T-cell (primary cell): ENCODE data around the gene INPP5A. TPM values are rescaled to one million over a fixed set of nuclear protein-coding genes. Genes with fewer than 3 reads are reported as not detected.

ENCODE experiments used
- ATAC-seq, 4 experiments: fragments of 200-7000 bp in 3 of 4; fragments of 150-1000 bp in 1 of 4; cut with Tn5 transposase; replicated peaks in 1 of 4; 1 replicate in 3 of 4; 2 replicates in 1 of 4; pipeline ENCODE4 v1.10.0; 2021; ENCODE audit warnings: moderate library complexity in 3 of 4, mild to moderate bottlenecking in 2 of 4, moderate number of reproducible peaks in 1 of 4
- CTCF ChIA-PET, 2 donors: fragments of 300-600 bp; sonication (Branson Sonifier 250); formaldehyde crosslinking; loops; one replicate each; lab custom pipeline; 2022; ENCODE audit warnings: antibody characterized with exemption in 2 of 2; lab: Charles Lee
- POLR2A ChIA-PET, 2 donors: fragments of 300-600 bp; sonication (Branson Sonifier 250); formaldehyde crosslinking; loops; one replicate each; lab custom pipeline; 2022; ENCODE audit warnings: antibody characterized with exemption in 2 of 2; lab: Charles Lee
- DNase-seq, 35 experiments: peaks; one replicate each; pipeline versions ENCODE4 v3.0.0 to v3.0.0-alpha.2; 2013 to 2023
- H3K27ac ChIP-seq: one replicate; pipeline ENCODE4 v1.5.1; 2013; ENCODE audit warnings: low read length
- H3K27me3 ChIP-seq, 2 experiments: replicated peaks in 1 of 2; 1 replicate in 1 of 2; 2 replicates in 1 of 2; pipeline versions ENCODE4 v1.6.1 to v1.7.0; 2013; ENCODE audit warnings: low read length in 1 of 2, mixed read lengths in 1 of 2; ENCODE audit not compliant: control insufficient read depth in 2 of 2, insufficient read depth in 2 of 2; ENCODE audit errors: extremely low read depth in 1 of 2
- H3K36me3 ChIP-seq, 2 donors: 1 replicate in 1 of 2; 2 replicates in 1 of 2; pipeline versions ENCODE4 v1.6.1 to v1.7.0; 2013; ENCODE audit warnings: low read length in 1 of 2; ENCODE audit not compliant: control insufficient read depth in 2 of 2, insufficient read depth in 1 of 2; ENCODE audit errors: extremely low read depth in 1 of 2
- H3K4me1 ChIP-seq, 2 experiments: 1 replicate in 1 of 2; 2 replicates in 1 of 2; pipeline versions ENCODE4 v1.6.1 to v1.7.0; 2013; ENCODE audit warnings: low read length in 2 of 2, mixed read lengths in 1 of 2; ENCODE audit not compliant: insufficient read depth in 2 of 2, control insufficient read depth in 1 of 2; ENCODE audit errors: extremely low read depth in 1 of 2
- H3K4me3 ChIP-seq, 2 donors: 1 replicate in 1 of 2; 2 replicates in 1 of 2; pipeline versions ENCODE4 v1.5.1 to v1.7.0; 2013; ENCODE audit warnings: mild to moderate bottlenecking in 2 of 2, low read length in 1 of 2, moderate library complexity in 1 of 2; ENCODE audit not compliant: control insufficient read depth in 1 of 2; ENCODE audit errors: extremely low read depth in 1 of 2
- H3K9me3 ChIP-seq: 2 replicates; pipeline ENCODE4 v1.7.0; 2013
- H3K27ac Mint-ChIP-seq, 2 donors: one replicate each; pipeline ENCODE4 v1.8.0; 2020 to 2021; ENCODE audit warnings: mild to moderate bottlenecking in 2 of 2, mixed read lengths in 2 of 2
- H3K27me3 Mint-ChIP-seq, 2 donors: one replicate each; pipeline ENCODE4 v1.8.0; 2021 to 2022; ENCODE audit warnings: mixed read lengths in 2 of 2
- H3K36me3 Mint-ChIP-seq: one replicate; pipeline ENCODE4 v1.8.0; 2021; ENCODE audit warnings: mixed read lengths
- H3K4me1 Mint-ChIP-seq, 3 donors: one replicate each; pipeline ENCODE4 v1.8.0; 2020 to 2022; ENCODE audit warnings: mixed read lengths in 3 of 3, mild to moderate bottlenecking in 1 of 3
- H3K4me3 Mint-ChIP-seq, 3 donors: one replicate each; pipeline ENCODE4 v1.8.0; 2020 to 2022; ENCODE audit warnings: mild to moderate bottlenecking in 3 of 3, mixed read lengths in 3 of 3, moderate library complexity in 3 of 3
- H3K9me3 Mint-ChIP-seq, 3 donors: one replicate each; pipeline ENCODE4 v1.8.0; 2020 to 2022; ENCODE audit warnings: mixed read lengths in 3 of 3
- WGBS: methylation state at CpG from one replicate; pipeline ENCODE4 v1.1.5; 2013; ENCODE audit warnings: missing lambda C conversion rate; ENCODE audit not compliant: insufficient coverage; 5-methylcytosine and 5-hydroxymethylcytosine counted together
- total RNA-seq, 35 experiments: library from RNA in 6 of 35; stranded (reverse) in 6 of 35; fragments of 120-200 nt in 1 of 35; gene quantifications; one replicate each; pipeline versions ENCODE4 v1.2.1 to v1.2.4 and lab custom pipeline; 2013 to 2026

INPP5A gene
- total RNA-seq, 5 donors from 2014 or later (not counting 1 experiment from before 2014, with no cell fraction given): 20.9 to 23.1 (median 22.9) TPM

- Histone ChIP-seq H3K4me3 (no peak overlapping the region), H3K27ac (no peak overlapping the region), H3K27me3 (no peaks in the 10 kb centered on the region), H3K36me3 (peaks cover 4 to 17% of the 10 kb centered on the region in 2 donors), H3K9me3 (no peaks in the 10 kb centered on the region), H3K4me1 (peaks cover 4 to 38% of the 10 kb centered on the region in 2 experiments)
- peaks cover 17% of the 10 kb centered on the region for H3K36me3 Mint-ChIP-seq
- H3K27ac Mint-ChIP-seq: no peak overlapping the region
- no peak overlapping the region for H3K4me3 Mint-ChIP-seq
- ATAC-seq (no peak), DNase-seq (peak in 1 of 35 experiments; percentile 21)
- peaks cover 23 to 42% (median 36%) of the 10 kb centered on the region in 3 donors for H3K4me1 Mint-ChIP-seq
- H3K27me3 Mint-ChIP-seq: no peaks in the 10 kb centered on the region
- ChIA-PET CTCF (no interaction called here), POLR2A (no interaction called here)
- no peaks in the 10 kb centered on the region for H3K9me3 Mint-ChIP-seq
- whole genome bisulfite sequencing: 76% methylated on average over 4 of the region's 5 CpGs
Measured at GRCh38 chr10:132611026-132611910, 73.7 kb downstream of the INPP5A start.

DNA sequence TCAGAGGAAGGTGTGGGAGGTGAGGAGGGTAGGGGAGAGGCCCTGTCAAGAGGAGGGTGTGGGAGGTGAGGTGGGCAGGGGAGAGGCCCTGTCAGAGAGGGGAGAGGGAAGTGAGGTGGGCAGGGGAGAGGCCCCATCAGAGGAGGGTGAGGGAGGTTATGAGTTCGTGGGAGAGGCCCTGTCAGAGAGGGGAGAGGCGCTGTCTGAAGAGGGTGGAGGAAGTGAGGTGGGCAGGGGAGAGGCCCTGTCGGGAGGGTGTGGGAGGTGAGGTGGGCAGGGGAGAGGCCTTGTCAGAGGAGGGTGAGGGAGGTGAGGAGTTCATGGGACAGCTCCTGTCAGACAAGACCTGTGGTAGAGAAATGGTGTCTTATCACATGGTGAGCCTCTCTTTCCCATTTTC, 74.4 kb downstream of the INPP5A start:
- DNase-seq: peak in 1 of 35 experiments; percentile 25
- peaks cover 0 to 2% (median 0%) of the 10 kb centered on the region in 3 donors for H3K9me3 Mint-ChIP-seq

DNA sequence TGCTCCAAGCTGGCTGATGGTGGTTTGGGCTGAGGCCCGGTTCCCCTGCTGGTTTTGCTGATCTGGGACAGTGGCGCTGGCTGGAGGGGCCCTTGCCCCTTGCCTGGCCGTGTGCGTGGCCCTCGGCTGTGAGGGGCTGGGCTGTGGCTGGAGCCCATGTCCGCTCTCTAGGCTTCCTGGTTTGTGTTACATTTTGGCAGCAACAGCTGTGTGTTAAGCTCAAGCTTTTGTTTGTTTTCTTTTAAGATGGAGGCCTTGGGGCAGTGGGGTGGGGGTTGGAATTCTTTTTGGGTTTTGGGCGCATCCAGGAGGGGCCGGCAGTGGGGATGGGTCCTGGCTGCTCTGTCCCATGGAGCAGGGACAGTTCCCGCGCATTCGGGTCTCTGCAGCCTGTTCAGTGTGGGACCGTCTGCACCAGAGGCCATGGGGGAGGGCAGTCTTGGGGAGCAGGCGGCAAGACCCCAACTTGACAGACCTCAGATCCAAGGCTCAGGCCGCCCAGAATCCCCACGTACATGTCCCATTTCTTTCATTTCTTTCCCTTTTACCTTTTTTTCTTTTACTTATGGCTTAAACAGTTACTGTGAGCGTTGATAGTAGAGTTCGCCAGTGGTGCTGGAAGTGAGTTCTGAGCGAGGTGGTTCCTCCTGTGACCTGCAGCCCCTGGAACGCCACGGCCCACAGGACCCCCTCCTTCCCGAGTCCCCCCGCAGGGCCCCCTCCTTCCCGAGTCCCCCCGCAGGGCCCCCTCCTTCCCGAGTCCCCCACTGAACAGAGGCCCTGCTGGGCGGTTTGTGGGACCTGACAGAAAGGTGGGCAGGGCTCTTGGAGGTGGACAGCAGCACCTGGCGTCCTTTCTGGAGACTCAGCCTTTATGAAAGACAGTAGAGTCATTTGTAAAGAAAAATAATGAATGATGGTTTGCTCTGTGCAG, 75.3 kb downstream of the INPP5A start:
- no peak overlapping the region for H3K27ac ChIP-seq
- H3K27me3 Mint-ChIP-seq: no peaks in the 10 kb centered on the region
- DNase-seq: peak in 1 of 35 experiments; percentile 17
- peaks cover 31% of the 10 kb centered on the region for H3K36me3 Mint-ChIP-seq
- H3K4me1 ChIP-seq: peaks cover 4 to 39% of the 10 kb centered on the region in 2 experiments
- peaks cover 31 to 50% (median 38%) of the 10 kb centered on the region in 3 donors for H3K4me1 Mint-ChIP-seq
- peaks cover 4 to 7% of the 10 kb centered on the region in 2 donors for H3K36me3 ChIP-seq
- no peaks in the 10 kb centered on the region for H3K9me3 ChIP-seq
- no peak overlapping the region for H3K4me3 ChIP-seq
- H3K27ac Mint-ChIP-seq: no peak overlapping the region
- CTCF ChIA-PET: no interaction called here
- WGBS: 93% methylated on average over 11 of the region's 27 CpGs
- POLR2A ChIA-PET: no interaction called here
- no peak for ATAC-seq
- peaks cover 0 to 5% (median 0%) of the 10 kb centered on the region in 3 donors for H3K9me3 Mint-ChIP-seq
- no peak overlapping the region for H3K4me3 Mint-ChIP-seq
- H3K27me3 ChIP-seq: no peaks in the 10 kb centered on the region

More for the DNA sequence above, 74.4 kb downstream of the INPP5A start:
- WGBS: 37% methylated on average over 3 of the region's 3 CpGs
- H3K4me1 ChIP-seq: peaks cover 4 to 40% of the 10 kb centered on the region in 2 experiments
- Mint-ChIP-seq H3K27me3 (no peaks in the 10 kb centered on the region), H3K36me3 (peaks cover 24% of the 10 kb centered on the region), H3K27ac (no peak overlapping the region), H3K4me3 (no peak overlapping the region), H3K4me1 (peaks cover 29 to 46% (median 40%) of the 10 kb centered on the region in 3 donors)
- H3K27ac ChIP-seq: no peak overlapping the region
- no peaks in the 10 kb centered on the region for H3K27me3 ChIP-seq
- POLR2A ChIA-PET: no interaction called here
- CTCF ChIA-PET: no interaction called here
- ATAC-seq: no peak
- peaks cover 4 to 12% of the 10 kb centered on the region in 2 donors for H3K36me3 ChIP-seq
- H3K4me3 ChIP-seq: no peak overlapping the region
- H3K9me3 ChIP-seq: no peaks in the 10 kb centered on the region

GRCh38 chr10:132613566-132614348, 76.2 kb downstream of the INPP5A start:
- no peak overlapping the region for H3K4me3 Mint-ChIP-seq
- H3K27me3 Mint-ChIP-seq: no peaks in the 10 kb centered on the region
- no peak overlapping the region for H3K27ac Mint-ChIP-seq
- peaks cover 38% of the 10 kb centered on the region for H3K36me3 Mint-ChIP-seq
- H3K9me3 Mint-ChIP-seq: peaks cover 0 to 6% (median 5%) of the 10 kb centered on the region in 3 donors
- H3K4me1 Mint-ChIP-seq: peaks cover 31 to 45% (median 38%) of the 10 kb centered on the region in 3 donors
- ATAC-seq (no peak), DNase-seq (peak in 1 of 35 experiments; percentile 20)
- no peak overlapping the region for H3K27ac ChIP-seq
- WGBS: 94% methylated on average over 13 of the region's 22 CpGs
- H3K4me1 ChIP-seq: peaks cover 4 to 39% of the 10 kb centered on the region in 2 experiments
- no peaks in the 10 kb centered on the region for H3K9me3 ChIP-seq
- H3K27me3 ChIP-seq: no peaks in the 10 kb centered on the region
- ChIA-PET CTCF (no interaction called here), POLR2A (no interaction called here)
- no peak overlapping the region for H3K4me3 ChIP-seq
- H3K36me3 ChIP-seq: peaks cover 4 to 7% of the 10 kb centered on the region in 2 donors

GRCh38 chr10:132614431-132615340, 77.1 kb downstream of the INPP5A start:
- WGBS: 96% methylated on average over 20 of the region's 32 CpGs
- DNase-seq: peak in 1 of 35 experiments; percentile 22
- H3K4me3 Mint-ChIP-seq: no peak overlapping the region
- H3K36me3 Mint-ChIP-seq: peaks cover 36% of the 10 kb centered on the region
- no peak overlapping the region for H3K27ac ChIP-seq
- no peaks in the 10 kb centered on the region for H3K27me3 Mint-ChIP-seq
- no peak overlapping the region for H3K4me3 ChIP-seq
- ChIA-PET CTCF (no interaction called here), POLR2A (no interaction called here)
- peaks cover 4 to 7% of the 10 kb centered on the region in 2 donors for H3K36me3 ChIP-seq
- H3K4me1 ChIP-seq: peaks cover 4 to 39% of the 10 kb centered on the region in 2 experiments
- H3K9me3 ChIP-seq: no peaks in the 10 kb centered on the region
- H3K4me1 Mint-ChIP-seq: peaks cover 29 to 40% (median 38%) of the 10 kb centered on the region in 3 donors
- no peak overlapping the region for H3K27ac Mint-ChIP-seq
- no peaks in the 10 kb centered on the region for H3K27me3 ChIP-seq
- ATAC-seq: no peak
- H3K9me3 Mint-ChIP-seq: peaks cover 0 to 10% (median 8%) of the 10 kb centered on the region in 3 donors
